Measurements from ENCODE around the gene STPG1.
A peak's percentile ranks its signal among the peaks of the same experiment; 100 is the strongest.
"Not testable (repeated sequence)": the region's sequence is repeated elsewhere in the genome, so short reads cannot be mapped to it uniquely, and the experiment has no call there.

STPG1 gene

DNA sequence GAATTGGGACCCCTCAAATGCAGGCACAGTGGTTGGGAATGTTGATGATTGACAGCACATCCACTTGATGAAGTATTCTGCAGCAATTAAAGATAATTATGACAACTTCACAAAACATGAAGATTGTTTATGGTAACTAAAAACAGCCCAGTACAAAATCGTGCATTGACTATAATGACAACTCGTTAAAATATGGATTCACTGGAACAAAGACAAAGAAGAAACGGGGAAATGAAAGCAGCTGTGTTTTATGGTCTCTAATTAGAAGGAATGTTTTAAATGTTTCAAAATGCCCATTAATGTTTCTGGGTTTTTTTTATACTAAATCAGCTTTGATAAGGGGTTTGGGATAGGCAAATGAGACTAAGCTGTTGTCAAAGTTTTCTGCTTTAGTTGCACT lies 38.2 kb upstream of the STPG1 start:
- no peak for DNase-seq (ENCODE audit: low read depth in 2 of 2)
- H3K4me3 ChIP-seq (replicated peaks in 1 of 2; ENCODE audit: low read depth in 2 of 2, low read length in 2 of 2), result no peak overlapping the region

DNA sequence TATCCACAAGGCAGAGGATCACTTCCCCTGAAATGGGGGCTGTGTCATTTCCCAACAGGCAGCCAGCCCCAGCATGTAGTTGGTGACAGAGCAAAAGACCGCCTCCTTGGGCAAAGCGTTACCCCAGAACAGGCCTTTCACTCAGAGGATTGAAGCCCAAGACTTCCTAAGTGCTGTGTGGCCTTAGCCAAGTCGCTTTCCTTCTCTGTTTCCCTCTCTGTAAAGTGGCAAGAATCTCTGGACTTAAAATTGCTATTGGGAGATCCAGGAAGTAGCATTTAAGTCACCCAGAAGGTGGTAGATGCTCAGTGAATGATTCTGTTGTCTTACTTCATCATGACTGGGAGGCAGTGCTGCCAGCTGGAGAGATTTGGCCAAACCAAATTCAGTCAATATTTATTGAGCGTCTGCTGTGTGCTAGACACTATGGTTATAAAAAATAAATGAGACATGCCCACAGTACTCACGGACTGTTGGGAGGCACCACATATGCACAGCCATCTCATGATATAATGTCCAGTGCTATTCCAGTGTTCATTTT lies 37.3 kb upstream of the STPG1 start:
- no peak for DNase-seq (ENCODE audit: low read depth in 2 of 2)
- no peak overlapping the region for H3K4me3 ChIP-seq (replicated peaks in 1 of 2; ENCODE audit: low read depth in 2 of 2, low read length in 2 of 2)
- TF ChIP-seq, protein P1, sequence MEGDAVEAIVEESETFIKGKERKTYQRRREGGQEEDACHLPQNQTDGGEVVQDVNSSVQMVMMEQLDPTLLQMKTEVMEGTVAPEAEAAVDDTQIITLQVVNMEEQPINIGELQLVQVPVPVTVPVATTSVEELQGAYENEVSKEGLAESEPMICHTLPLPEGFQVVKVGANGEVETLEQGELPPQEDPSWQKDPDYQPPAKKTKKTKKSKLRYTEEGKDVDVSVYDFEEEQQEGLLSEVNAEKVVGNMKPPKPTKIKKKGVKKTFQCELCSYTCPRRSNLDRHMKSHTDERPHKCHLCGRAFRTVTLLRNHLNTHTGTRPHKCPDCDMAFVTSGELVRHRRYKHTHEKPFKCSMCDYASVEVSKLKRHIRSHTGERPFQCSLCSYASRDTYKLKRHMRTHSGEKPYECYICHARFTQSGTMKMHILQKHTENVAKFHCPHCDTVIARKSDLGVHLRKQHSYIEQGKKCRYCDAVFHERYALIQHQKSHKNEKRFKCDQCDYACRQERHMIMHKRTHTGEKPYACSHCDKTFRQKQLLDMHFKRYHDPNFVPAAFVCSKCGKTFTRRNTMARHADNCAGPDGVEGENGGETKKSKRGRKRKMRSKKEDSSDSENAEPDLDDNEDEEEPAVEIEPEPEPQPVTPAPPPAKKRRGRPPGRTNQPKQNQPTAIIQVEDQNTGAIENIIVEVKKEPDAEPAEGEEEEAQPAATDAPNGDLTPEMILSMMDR (IDR thresholded peaks at IDR 0.05; ENCODE audit: low read depth, low read length), result no peak

More for the DNA sequence above, 38.2 kb upstream of the STPG1 start:
- TF ChIP-seq, protein P1 (IDR thresholded peaks at IDR 0.05; ENCODE audit: low read depth, low read length), result no peak

DNA sequence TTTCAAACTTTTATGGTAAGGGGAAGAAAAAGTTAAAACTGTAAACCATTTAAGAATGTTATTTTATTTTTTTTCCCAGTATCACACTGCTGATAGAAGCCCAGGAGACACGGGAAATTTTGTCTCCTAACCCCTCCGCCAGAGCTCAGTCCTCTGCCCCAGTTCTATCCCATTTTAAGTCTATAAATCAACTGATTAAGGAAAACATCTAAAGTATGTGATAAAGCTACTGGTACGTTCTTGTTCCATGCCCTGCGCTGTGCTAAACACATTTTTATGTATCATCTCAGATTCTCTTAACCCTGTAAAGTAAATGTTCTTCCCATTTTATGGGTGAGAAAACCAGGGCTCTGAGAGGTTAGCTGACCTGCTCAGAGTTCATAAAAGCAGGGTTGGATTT lies 36.7 kb upstream of the STPG1 start:
- no peak for DNase-seq (ENCODE audit: low read depth in 2 of 2)
- TF ChIP-seq, protein P1 (IDR thresholded peaks at IDR 0.05; ENCODE audit: low read depth, low read length), result no peak
- H3K4me3 ChIP-seq (replicated peaks in 1 of 2; ENCODE audit: low read depth in 2 of 2, low read length in 2 of 2), result no peak overlapping the region

DNA sequence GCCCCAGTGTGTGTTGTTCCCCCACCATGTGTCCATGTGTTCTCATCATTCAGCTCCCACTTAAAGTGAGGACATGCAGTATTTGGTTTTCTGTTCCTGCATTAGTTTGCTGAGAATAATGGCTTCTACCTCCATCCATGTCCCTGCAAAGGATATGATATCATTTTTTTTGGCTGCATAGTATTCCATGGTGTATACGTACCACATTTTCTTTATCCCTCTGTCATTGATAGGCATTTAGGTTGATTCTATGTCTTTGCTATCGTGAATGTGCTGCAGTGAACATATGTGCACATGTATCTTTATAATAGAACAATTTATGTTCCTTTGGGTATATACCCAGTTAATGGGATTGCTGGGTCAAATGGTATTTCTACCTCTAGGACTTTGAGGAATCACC lies 32.9 kb upstream of the STPG1 start:
- DNase-seq (ENCODE audit: low read depth in 2 of 2); H3K4me3 ChIP-seq (replicated peaks in 1 of 2; ENCODE audit: low read depth in 2 of 2, low read length in 2 of 2): not testable (repeated sequence)

DNA sequence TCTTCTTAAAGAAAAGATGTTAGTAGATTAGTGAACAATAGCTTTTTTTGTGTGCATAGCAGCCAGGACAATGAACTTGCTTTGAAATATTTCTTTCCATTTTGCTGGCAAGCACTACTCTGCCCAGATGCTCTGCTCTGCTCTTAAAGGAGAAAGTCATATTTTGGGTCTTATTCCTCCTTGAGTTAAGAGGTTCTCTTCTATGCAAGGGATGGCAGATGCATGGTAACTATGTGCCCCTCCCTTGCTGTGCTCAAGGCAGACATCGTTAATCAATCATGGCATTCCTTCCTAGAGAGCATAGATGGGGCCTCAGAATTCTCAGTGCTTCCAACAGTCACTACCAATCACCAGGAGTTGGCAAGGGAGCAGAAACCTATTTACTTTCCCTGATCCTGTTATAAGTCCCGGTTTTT lies 29.7 kb upstream of the STPG1 start:
- DNase-seq (ENCODE audit: low read depth in 2 of 2), result peak; percentile 30 to 57
- TF ChIP-seq, protein P1 (IDR thresholded peaks at IDR 0.05; ENCODE audit: low read depth, low read length), result no peak
- no peak overlapping the region for H3K4me3 ChIP-seq (replicated peaks in 1 of 2; ENCODE audit: low read depth in 2 of 2, low read length in 2 of 2)

DNA sequence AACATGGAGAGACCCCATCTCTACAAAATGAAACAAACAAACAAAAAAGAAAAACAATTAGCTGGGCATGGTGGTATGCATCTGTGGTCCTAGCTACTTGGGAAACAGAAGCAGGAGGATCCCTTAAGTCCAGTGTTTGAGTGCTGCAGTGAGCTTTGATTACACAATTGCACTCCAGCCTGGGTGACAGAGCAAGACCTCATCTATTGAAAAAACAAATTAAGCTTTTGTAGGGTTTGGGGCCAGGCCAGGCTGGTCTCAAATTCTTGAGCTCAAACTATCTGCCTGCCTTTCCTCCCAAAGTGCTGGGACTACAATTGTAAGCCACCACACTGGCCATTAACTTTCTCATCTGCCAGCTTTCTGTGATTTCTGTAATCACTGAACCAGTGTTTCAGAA lies 29.2 kb upstream of the STPG1 start:
- H3K4me3 ChIP-seq (replicated peaks in 1 of 2; ENCODE audit: low read depth in 2 of 2, low read length in 2 of 2), result no peak overlapping the region
- peak; percentile 40 to 46 for DNase-seq (ENCODE audit: low read depth in 2 of 2)
- TF ChIP-seq, protein P1 (IDR thresholded peaks at IDR 0.05; ENCODE audit: low read depth, low read length), result no peak

DNA sequence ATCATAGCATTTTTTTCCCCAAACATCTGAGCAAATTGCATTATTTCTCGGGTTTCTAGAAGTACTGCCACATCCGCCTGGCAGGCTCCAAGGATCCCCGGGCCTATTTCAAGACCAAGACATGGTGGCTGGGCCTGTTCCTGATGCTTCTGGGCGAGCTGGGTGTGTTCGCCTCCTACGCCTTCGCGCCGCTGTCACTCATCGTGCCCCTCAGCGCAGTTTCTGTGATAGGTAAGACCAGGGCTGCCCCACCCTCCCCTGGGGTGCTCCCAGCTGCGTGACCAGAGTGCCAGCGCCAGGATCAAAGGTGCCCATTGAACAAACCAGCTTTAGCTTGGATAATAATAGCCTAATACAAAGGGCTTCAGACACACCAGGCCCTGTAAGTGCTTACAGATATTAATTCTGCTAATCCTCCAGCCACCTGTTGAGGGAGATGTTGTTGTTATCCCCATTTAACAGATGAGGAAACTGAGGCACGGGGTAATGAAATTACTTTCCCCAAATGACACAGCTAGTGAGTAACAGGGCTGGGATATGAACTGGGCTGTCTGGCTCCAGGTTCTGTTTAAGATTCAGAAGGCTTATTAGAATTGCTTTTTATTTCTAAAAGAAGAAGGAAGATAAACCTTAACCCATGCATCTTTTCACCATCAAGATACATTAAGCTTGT lies 28.6 kb upstream of the STPG1 start:
- TF ChIP-seq, protein P1 (IDR thresholded peaks at IDR 0.05; ENCODE audit: low read depth, low read length), result no peak
- no peak for DNase-seq (ENCODE audit: low read depth in 2 of 2)
- no peak overlapping the region for H3K4me3 ChIP-seq (replicated peaks in 1 of 2; ENCODE audit: low read depth in 2 of 2, low read length in 2 of 2)

Measured in cardiac fibroblast (primary cell).